HEK293 (cell line): ENCODE results near the gene TP53AIP1.

Experiments used
- CTCF ChIA-PET: fragments of 350-600 bp; formaldehyde crosslinking; extraction: SDS; loops from one replicate; lab custom pipeline; 2021; ENCODE audit warnings: antibody characterized with exemption; lab: Yijun Ruan, JAX
- POLR2A ChIA-PET: fragments of 300-600 bp; formaldehyde crosslinking; extraction: SDS; loops from one replicate; lab custom pipeline; 2020; ENCODE audit warnings: antibody characterized with exemption, inconsistent platforms; lab: Yijun Ruan, JAX
- H3K27ac ChIP-seq: fragments of 200-500 bp; sonication (Bioruptor generic); 2 replicates; pipeline ENCODE4 v1.5.1; 2014; ENCODE audit warnings: low read depth, low read length, control low read depth, inconsistent platforms; ENCODE audit errors: extremely low read depth
- H3K36me3 ChIP-seq, 2 experiments: fragments of 200-500 bp in 1 of 2; sonication (Bioruptor generic) in 1 of 2; 1 replicate in 1 of 2; 2 replicates in 1 of 2; pipeline ENCODE4 v1.5.1; 2014 to 2017; ENCODE audit warnings: inconsistent platforms in 2 of 2, low read length in 2 of 2; ENCODE audit not compliant: control insufficient read depth in 2 of 2, insufficient read depth in 1 of 2
- H3K4me1 ChIP-seq: fragments of 200-500 bp; sonication (Bioruptor generic); 2 replicates; pipeline ENCODE4 v1.5.1; 2014; ENCODE audit warnings: mild to moderate bottlenecking, low read length, inconsistent platforms; ENCODE audit not compliant: control insufficient read depth, insufficient read depth
- H3K4me3 ChIP-seq: 2 replicates; pipeline ENCODE4 v1.5.1; 2011; ENCODE audit warnings: low read depth, mild to moderate bottlenecking, control low read depth, low read length, moderate library complexity
- H3K9me3 ChIP-seq: fragments of 200-500 bp; sonication (Bioruptor generic); 2 replicates; pipeline ENCODE4 v1.5.1; 2014; ENCODE audit warnings: low read depth, low read length, inconsistent platforms; ENCODE audit not compliant: control insufficient read depth, insufficient read depth
- HOXA7 ChIP-seq: sonication (generic); formaldehyde crosslinking; IDR thresholded peaks from 2 replicates; pipeline ENCODE4 v1.8.1; 2022; ENCODE audit warnings: missing genetic modification reagents, borderline replicate concordance
- KLF10 ChIP-seq: fragments of 450-650 bp; IDR thresholded peaks from 2 replicates; pipeline ENCODE4 v1.5.1; 2018; ENCODE audit warnings: missing biosample characterization, mild to moderate bottlenecking, missing genetic modification characterization
- SCRT2 ChIP-seq: fragments of 450-650 bp; formaldehyde crosslinking; IDR thresholded peaks from 2 replicates; pipeline ENCODE4 v1.5.1; 2016; ENCODE audit warnings: missing biosample characterization, missing genetic modification characterization
- SP3 ChIP-seq: fragments of 450-650 bp; formaldehyde crosslinking; IDR thresholded peaks from 2 replicates; pipeline ENCODE4 v1.5.1; 2016; ENCODE audit warnings: missing biosample characterization, missing genetic modification characterization
- YY2 ChIP-seq: fragments of 450-650 bp; formaldehyde crosslinking; IDR thresholded peaks from 2 replicates; pipeline ENCODE4 v1.5.1; 2016; ENCODE audit warnings: missing biosample characterization, missing genetic modification characterization
- ZIC2 ChIP-seq: fragments of 450-650 bp; formaldehyde crosslinking; IDR thresholded peaks from 2 replicates; pipeline ENCODE4 v1.5.1; 2016; ENCODE audit warnings: missing biosample characterization, missing genetic modification characterization
- ZNF132 ChIP-seq: fragments of 450-650 bp; formaldehyde crosslinking; IDR thresholded peaks from 2 replicates; pipeline ENCODE4 v1.5.1; 2017; ENCODE audit warnings: missing biosample characterization, missing genetic modification characterization, borderline replicate concordance
- ZNF19 ChIP-seq: fragments of 450-650 bp; formaldehyde crosslinking; IDR thresholded peaks from 2 replicates; pipeline ENCODE4; 2016; ENCODE audit warnings: missing biosample characterization, missing genetic modification characterization, low read depth
- ZNF2 ChIP-seq: fragments of 450-650 bp; formaldehyde crosslinking; IDR thresholded peaks from 2 replicates; pipeline ENCODE4 v1.5.1; 2016; ENCODE audit warnings: missing biosample characterization, missing genetic modification characterization
- ZNF248 ChIP-seq: fragments of 450-650 bp; formaldehyde crosslinking; IDR thresholded peaks from 2 replicates; pipeline ENCODE4 v1.5.1; 2017; ENCODE audit warnings: missing biosample characterization, missing genetic modification characterization
- ZNF544 ChIP-seq: fragments of 450-650 bp; formaldehyde crosslinking; IDR thresholded peaks from 2 replicates; pipeline ENCODE4 v1.5.0; 2017; ENCODE audit warnings: missing biosample characterization, missing genetic modification characterization
- ZNF623 ChIP-seq: fragments of 450-650 bp; formaldehyde crosslinking; IDR thresholded peaks from 2 replicates; pipeline ENCODE4 v1.5.1; 2016; ENCODE audit warnings: missing biosample characterization, missing genetic modification characterization
- TF ChIP-seq, protein P1 (sequence below): fragments of 450-650 bp; formaldehyde crosslinking; IDR thresholded peaks from 2 replicates; pipeline ENCODE4 v1.5.1; 2016; ENCODE audit warnings: missing biosample characterization, missing genetic modification characterization, low read depth
- TF ChIP-seq, protein P2 (sequence below): fragments of 450-650 bp; formaldehyde crosslinking; IDR thresholded peaks from 2 replicates; pipeline ENCODE4 v1.5.1; 2016; ENCODE audit warnings: missing biosample characterization, missing genetic modification characterization
- TF ChIP-seq, protein P3 (sequence below): fragments of 450-650 bp; formaldehyde crosslinking; IDR thresholded peaks from 2 replicates; pipeline ENCODE4 v1.5.1; 2016; ENCODE audit warnings: missing biosample characterization, missing genetic modification characterization, borderline replicate concordance
- TF ChIP-seq, protein P4 (sequence below): fragments of 450-650 bp; IDR thresholded peaks from 2 replicates; pipeline ENCODE4 v1.5.1; 2018; ENCODE audit warnings: missing biosample characterization, missing genetic modification characterization
- TF ChIP-seq, protein P5 (sequence below): fragments of 450-650 bp; formaldehyde crosslinking; IDR thresholded peaks from 2 replicates; pipeline ENCODE4 v1.5.1; 2016; ENCODE audit warnings: missing biosample characterization, missing genetic modification characterization
- TF ChIP-seq, protein P6 (sequence below): fragments of 450-650 bp; formaldehyde crosslinking; IDR thresholded peaks from 2 replicates; pipeline ENCODE4 v1.5.1; 2017; ENCODE audit warnings: missing biosample characterization, missing genetic modification characterization

Gene TP53AIP1

DNA sequence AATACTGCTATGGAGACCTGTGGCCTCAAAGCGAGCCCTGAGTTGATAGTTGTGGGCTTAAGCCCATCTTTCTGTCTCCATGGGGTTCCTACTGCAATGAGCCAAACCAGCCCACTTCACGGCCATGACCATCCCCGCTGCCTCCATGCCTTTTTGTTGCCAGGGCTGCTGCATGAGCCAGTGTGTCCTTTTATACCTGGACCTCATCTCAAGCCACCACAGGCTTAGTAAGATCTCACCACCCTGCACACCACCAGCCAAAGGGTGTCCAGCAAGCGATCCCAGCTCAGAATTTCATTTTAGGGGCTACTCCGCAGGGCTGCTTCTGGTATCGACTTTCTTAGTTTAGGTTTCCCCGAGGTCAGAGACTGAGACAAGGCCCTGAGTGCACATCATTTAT lies 8.3 kb downstream of the TP53AIP1 start:
- TF ChIP-seq ZNF19 (tag by site-specific recombination) (no peak), SP3 (no peak), SCRT2 (tag by site-specific recombination) (no peak), YY2 (tag by site-specific recombination) (no peak)
- TF ChIP-seq, protein P1, sequence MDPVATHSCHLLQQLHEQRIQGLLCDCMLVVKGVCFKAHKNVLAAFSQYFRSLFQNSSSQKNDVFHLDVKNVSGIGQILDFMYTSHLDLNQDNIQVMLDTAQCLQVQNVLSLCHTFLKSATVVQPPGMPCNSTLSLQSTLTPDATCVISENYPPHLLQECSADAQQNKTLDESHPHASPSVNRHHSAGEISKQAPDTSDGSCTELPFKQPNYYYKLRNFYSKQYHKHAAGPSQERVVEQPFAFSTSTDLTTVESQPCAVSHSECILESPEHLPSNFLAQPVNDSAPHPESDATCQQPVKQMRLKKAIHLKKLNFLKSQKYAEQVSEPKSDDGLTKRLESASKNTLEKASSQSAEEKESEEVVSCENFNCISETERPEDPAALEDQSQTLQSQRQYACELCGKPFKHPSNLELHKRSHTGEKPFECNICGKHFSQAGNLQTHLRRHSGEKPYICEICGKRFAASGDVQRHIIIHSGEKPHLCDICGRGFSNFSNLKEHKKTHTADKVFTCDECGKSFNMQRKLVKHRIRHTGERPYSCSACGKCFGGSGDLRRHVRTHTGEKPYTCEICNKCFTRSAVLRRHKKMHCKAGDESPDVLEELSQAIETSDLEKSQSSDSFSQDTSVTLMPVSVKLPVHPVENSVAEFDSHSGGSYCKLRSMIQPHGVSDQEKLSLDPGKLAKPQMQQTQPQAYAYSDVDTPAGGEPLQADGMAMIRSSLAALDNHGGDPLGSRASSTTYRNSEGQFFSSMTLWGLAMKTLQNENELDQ, result no peak
- TF ChIP-seq, protein P2, sequence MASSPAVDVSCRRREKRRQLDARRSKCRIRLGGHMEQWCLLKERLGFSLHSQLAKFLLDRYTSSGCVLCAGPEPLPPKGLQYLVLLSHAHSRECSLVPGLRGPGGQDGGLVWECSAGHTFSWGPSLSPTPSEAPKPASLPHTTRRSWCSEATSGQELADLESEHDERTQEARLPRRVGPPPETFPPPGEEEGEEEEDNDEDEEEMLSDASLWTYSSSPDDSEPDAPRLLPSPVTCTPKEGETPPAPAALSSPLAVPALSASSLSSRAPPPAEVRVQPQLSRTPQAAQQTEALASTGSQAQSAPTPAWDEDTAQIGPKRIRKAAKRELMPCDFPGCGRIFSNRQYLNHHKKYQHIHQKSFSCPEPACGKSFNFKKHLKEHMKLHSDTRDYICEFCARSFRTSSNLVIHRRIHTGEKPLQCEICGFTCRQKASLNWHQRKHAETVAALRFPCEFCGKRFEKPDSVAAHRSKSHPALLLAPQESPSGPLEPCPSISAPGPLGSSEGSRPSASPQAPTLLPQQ (tag by site-specific recombination), result no peak
- TF ChIP-seq, protein P3, sequence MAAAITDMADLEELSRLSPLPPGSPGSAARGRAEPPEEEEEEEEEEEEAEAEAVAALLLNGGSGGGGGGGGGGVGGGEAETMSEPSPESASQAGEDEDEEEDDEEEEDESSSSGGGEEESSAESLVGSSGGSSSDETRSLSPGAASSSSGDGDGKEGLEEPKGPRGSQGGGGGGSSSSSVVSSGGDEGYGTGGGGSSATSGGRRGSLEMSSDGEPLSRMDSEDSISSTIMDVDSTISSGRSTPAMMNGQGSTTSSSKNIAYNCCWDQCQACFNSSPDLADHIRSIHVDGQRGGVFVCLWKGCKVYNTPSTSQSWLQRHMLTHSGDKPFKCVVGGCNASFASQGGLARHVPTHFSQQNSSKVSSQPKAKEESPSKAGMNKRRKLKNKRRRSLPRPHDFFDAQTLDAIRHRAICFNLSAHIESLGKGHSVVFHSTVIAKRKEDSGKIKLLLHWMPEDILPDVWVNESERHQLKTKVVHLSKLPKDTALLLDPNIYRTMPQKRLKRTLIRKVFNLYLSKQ (tag by site-specific recombination), result no peak
- TF ChIP-seq, protein P4, sequence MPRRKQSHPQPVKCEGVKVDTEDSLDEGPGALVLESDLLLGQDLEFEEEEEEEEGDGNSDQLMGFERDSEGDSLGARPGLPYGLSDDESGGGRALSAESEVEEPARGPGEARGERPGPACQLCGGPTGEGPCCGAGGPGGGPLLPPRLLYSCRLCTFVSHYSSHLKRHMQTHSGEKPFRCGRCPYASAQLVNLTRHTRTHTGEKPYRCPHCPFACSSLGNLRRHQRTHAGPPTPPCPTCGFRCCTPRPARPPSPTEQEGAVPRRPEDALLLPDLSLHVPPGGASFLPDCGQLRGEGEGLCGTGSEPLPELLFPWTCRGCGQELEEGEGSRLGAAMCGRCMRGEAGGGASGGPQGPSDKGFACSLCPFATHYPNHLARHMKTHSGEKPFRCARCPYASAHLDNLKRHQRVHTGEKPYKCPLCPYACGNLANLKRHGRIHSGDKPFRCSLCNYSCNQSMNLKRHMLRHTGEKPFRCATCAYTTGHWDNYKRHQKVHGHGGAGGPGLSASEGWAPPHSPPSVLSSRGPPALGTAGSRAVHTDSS (tag by site-specific recombination), result no peak
- TF ChIP-seq, protein P5, sequence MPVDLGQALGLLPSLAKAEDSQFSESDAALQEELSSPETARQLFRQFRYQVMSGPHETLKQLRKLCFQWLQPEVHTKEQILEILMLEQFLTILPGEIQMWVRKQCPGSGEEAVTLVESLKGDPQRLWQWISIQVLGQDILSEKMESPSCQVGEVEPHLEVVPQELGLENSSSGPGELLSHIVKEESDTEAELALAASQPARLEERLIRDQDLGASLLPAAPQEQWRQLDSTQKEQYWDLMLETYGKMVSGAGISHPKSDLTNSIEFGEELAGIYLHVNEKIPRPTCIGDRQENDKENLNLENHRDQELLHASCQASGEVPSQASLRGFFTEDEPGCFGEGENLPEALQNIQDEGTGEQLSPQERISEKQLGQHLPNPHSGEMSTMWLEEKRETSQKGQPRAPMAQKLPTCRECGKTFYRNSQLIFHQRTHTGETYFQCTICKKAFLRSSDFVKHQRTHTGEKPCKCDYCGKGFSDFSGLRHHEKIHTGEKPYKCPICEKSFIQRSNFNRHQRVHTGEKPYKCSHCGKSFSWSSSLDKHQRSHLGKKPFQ (tag by site-specific recombination), result no peak
- no peaks in the 10 kb centered on the region for H3K9me3 ChIP-seq
- no peak overlapping the region for H3K27ac ChIP-seq
- H3K4me1 ChIP-seq, result no peaks in the 10 kb centered on the region
- ChIA-PET CTCF (interaction anchor here (0.9 kb wide), 1 partner anchor 49 kb away, joined by 4 read pairs; no protein-coding TSS in a partner anchor), POLR2A (no interaction called here)
- no peak overlapping the region for H3K4me3 ChIP-seq
- no peaks in the 10 kb centered on the region for H3K36me3 ChIP-seq

DNA sequence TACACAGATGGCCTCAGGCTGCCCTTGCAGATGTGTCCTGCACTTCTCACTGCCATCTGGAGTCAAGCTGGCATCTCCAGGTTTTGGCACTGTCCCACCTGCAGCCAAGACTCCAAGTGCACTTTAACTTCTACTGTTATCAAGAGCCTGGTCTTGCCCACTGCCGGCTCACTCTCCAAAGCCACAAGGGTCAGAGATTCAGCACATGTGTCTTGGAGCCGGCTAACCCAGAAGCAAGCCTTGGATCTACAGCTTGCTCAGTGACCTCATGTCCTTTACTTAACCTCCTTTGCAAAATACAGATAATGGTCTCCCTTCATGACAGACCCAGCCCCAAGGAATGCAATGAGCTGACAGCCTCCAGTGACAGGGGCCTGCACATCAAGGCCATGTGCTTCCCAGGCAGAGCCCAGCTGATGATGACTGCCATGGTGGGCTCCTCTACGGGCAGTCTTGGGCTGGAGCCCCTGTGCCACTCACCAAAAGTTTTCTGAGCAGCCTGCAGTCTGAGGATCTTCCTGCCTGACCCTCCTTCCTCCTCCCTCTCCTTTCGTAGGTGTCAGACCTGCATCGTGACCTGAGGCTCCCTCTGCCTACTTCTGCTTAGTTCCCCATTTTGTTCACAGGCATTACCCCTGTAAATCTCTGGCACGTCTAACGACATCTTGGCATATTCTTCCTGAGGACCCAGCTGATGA lies 9.0 kb downstream of the TP53AIP1 start:
- Histone ChIP-seq H3K9me3 (no peaks in the 10 kb centered on the region), H3K27ac (no peak overlapping the region), H3K4me1 (no peaks in the 10 kb centered on the region), H3K36me3 (no peaks in the 10 kb centered on the region), H3K4me3 (no peak overlapping the region)
- ChIA-PET CTCF (interaction anchor here (1.0 kb wide), 1 partner anchor 48 kb away, joined by 3 read pairs; no protein-coding TSS in a partner anchor), POLR2A (no interaction called here)
- no peak for TF ChIP-seq ZNF623
- peak; percentile 75; the same call in 1 of the 2 replicates for TF ChIP-seq ZNF132 (tag by site-specific recombination)

DNA sequence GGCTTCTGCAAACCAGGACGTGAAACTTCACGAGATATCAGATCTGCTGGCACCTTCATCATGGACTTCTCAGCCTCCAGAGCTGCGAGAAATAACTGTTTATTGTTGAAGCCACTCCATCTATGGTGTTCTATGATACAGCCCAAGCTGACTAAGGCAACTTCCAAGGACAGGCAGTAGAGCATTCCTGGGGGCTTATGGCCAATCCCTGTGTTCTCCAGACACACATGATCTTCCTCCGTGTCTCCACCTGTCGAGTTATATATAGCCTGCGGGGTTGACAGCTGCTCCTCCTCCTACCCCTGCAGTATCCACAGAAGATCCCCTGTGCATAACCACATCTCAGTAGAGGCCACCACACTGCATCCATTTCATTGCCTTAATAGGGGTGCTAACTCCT lies 11.0 kb downstream of the TP53AIP1 start:
- no peak overlapping the region for H3K27ac ChIP-seq
- H3K4me1 ChIP-seq, result no peaks in the 10 kb centered on the region
- TF ChIP-seq KLF10 (no peak), ZIC2 (no peak), ZNF2 (tag by site-specific recombination) (no peak), ZNF544 (tag by site-specific recombination) (no peak), ZNF248 (tag by site-specific recombination) (no peak), HOXA7 (CRISPR knock-in tag) (no peak)
- TF ChIP-seq, protein P6, sequence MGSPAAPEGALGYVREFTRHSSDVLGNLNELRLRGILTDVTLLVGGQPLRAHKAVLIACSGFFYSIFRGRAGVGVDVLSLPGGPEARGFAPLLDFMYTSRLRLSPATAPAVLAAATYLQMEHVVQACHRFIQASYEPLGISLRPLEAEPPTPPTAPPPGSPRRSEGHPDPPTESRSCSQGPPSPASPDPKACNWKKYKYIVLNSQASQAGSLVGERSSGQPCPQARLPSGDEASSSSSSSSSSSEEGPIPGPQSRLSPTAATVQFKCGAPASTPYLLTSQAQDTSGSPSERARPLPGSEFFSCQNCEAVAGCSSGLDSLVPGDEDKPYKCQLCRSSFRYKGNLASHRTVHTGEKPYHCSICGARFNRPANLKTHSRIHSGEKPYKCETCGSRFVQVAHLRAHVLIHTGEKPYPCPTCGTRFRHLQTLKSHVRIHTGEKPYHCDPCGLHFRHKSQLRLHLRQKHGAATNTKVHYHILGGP (tag by site-specific recombination), result no peak
- H3K9me3 ChIP-seq, result no peaks in the 10 kb centered on the region
- ChIA-PET POLR2A (no interaction called here), CTCF (interaction anchor here (0.6 to 1.3 kb wide), 2 partner anchors 26 to 432 kb away, joined by 3 to 4 read pairs; no protein-coding TSS in a partner anchor)
- no peaks in the 10 kb centered on the region for H3K36me3 ChIP-seq
- no peak overlapping the region for H3K4me3 ChIP-seq
